Measurements from ENCODE around the gene PAQR7.
"Not testable (repeated sequence)": the region's sequence is repeated elsewhere in the genome, so short reads cannot be mapped to it uniquely, and the experiment has no call there.

The PAQR7 gene

GRCh38 chr1:25843483-25843882, 32.0 kb downstream of the PAQR7 start:
- DNase-seq: no peak

DNA sequence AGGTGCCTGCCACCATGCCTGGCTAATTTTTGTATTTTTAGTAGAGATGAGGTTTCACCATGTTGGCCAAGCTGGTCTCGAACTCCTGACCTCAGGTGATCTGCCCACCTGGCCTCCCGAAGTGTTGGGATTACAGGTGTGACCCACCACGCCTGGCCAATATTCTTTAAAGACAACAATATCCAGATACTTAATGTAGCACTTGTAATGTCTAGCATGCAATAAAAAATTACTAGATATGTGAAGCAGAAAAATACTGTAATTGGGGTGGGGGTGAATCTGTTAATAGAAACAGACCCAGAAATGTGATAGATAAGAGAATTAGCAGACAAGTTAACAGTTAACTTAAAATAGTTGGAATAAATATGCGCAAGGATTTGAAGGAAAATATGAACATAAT, 35.7 kb downstream of the PAQR7 start:
- DNase-seq: not testable (repeated sequence)

DNA sequence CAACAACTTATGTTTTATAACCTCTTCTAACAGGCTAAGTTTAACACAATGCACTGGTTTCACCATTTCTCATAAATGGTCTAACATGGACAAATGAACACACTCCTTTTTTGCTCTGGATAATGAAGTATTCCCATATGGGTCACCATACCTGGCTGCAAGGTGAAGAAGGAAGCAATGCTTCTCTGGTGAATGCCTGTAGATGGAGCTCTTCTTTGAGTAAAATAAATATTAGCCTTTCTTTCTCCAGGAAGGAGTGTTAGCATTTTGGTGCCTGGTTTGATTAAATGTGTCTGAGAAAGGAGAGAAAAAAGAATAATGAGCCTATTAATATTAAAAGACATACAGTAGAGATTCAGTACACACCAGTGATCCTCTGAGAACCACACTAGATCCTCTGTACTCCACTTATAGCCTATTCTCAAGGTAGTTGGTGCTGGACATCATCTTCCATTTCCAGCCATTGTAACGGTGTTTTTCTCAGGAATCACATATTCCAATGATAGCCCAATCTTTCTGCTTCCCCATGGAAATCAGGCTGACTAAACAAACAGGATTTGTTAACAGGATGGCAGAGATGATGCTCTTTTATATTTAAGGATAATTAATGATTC, 38.1 kb downstream of the PAQR7 start:
- no peak for DNase-seq

GRCh38 chr1:25836695-25837094, 38.8 kb downstream of the PAQR7 start:
- no peak for DNase-seq

DNA sequence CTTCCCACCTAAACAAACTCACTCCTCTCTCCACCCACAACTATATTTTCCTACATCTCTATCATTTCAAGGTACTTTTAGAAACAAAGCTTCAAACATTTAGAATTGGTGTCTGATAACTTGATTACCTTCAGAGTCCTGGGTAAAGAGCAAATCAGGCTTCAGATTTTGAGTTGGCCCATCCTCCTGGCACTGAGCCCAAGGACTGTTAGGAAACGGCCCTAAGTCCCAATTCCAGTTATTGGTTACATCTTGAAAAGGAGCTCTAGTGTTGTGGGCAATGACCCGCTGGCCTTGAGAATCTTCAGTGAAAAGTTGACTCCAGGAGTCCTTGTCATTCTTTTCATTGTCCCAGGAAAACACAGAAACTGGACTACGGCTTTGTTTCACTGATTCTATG, 40.6 kb downstream of the PAQR7 start:
- no peak for DNase-seq

DNA sequence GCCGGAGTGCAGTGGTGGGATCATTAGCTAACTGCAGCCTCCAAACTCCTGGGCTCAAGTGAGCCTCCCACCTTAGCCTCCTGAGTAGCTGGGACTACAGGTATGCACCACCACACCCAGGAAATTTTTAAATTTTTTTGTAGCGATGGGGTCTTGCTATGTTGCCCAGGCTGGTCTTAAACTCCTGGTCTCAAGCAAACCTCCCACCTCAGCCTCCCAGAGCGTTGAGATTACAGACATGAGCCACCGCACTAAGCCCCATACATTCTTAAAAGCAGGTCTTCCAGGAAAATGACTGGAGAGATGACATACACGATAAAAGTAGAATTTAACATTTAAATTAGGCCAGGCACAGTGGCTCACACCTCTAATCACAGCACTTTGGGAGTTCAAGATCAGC, 42.4 kb downstream of the PAQR7 start:
- DNase-seq: no peak

- DNase-seq: no peak
Observed at GRCh38 chr1:25832336-25833037, 43.0 kb downstream of the PAQR7 start.

- DNase-seq: no peak
Observed at GRCh38 chr1:25831569-25832196, 43.8 kb downstream of the PAQR7 start.

DNA sequence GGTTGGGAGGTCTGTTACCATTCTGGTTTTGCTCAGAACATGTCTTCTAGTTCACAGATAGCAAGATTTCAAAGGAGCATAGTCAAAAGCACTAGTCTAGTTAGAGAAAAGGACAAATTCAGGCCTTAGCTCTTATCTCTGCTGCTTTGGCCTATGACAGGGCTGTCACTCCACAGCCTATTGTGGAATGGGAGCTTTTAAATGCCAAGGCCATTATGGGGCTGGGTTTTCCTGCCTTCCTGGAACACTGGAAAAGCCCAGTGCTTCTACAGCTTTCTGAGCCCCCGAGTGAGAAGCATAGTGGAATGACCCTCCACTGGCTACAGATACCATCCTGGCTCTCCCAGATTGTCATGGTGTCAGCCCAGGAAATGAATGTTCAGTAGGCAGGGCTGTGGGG, 46.5 kb downstream of the PAQR7 start:
- DNase-seq: no peak

- DNase-seq: no peak
Observed at GRCh38 chr1:25828491-25828890, 47.0 kb downstream of the PAQR7 start.

- no peak for DNase-seq
Observed at GRCh38 chr1:25826571-25826970, 48.9 kb downstream of the PAQR7 start.

DNA sequence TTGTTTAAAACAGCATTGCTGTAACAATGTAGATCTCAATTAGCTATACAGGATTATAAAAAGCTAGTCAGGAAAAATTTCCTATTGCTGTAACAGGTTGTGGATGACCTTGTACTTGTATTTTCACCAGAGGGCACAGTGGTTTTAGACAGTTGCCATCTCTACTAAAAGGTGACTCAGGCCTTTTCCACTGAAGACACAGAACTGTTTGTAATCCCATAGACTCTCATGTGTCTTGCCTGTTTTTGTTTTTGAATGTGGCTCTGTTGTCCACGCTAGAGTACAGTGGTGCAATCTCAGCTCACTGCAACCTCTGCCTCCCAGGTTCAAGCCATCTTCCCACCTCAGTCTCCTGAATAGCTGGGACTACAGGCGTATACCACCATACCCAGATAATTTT, 49.9 kb downstream of the PAQR7 start:
- DNase-seq: no peak

DNA sequence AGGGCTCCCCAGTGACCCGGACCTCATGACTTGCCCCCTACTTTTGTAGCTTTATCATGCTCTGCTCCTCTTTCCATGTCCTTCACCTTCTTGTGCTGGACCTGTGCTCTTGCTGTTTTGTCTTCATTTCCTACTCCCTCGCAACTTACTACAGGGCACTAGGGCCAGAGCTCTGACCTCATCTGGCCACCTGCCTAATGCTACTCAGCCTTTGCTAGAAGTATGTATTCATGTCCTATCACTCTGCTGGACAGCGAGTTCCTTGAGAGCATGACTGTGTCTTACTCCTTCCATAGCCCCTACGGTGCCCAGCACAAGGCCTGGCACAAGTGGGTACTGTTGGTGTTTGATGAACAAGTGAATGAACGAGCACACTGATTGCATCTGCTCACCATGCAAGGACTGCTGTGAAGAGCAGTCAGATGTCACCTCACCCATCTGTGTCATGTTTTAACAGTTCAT, 53.8 kb downstream of the PAQR7 start:
- DNase-seq: no peak

- DNase-seq: no peak
Observed at GRCh38 chr1:25821112-25821476, 54.4 kb downstream of the PAQR7 start.

DNA sequence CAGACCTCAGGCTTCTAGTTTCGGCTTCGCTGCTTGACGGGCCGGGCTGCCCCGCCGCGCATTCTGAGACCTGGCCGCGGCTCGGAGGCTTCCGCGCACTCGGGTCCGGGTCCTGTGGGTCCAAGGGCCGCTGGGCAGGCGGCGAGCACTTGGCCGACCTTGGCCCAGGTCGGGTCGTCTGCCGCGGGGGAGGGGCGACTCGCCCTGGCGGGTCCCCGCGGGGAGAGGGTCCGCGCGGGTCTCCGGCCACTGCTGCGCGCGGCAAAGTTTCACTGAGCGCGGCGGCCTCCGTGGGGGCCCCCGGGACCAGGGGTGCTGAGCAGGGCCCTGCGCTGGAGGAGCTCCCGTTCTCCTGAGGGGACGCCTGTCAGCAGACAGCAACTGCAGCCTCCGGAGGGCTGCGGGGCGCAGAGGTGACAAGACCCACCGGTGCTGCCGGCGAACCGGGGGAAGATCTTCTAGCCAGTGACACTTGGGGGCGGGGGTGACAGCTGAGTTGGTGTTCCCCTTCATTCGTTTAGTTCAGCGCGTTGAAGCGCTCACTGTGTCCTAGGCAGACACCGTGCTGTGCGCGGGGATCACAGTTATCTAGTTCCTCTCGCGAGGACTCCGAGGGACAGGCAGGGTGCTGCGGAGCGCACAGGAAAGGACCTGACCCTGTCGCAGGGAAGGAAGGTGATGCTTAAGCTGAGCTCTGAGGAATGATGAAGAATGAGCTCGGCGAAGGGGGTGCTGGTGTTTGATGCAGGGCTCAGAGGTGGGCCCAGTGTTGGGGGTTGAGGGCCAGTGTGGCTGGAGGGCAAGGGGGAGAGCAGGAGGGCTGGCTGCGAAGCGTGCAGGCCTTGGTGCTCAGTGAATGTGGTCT, 55.0 kb downstream of the PAQR7 start:
- DNase-seq: peak; percentile 77

DNA sequence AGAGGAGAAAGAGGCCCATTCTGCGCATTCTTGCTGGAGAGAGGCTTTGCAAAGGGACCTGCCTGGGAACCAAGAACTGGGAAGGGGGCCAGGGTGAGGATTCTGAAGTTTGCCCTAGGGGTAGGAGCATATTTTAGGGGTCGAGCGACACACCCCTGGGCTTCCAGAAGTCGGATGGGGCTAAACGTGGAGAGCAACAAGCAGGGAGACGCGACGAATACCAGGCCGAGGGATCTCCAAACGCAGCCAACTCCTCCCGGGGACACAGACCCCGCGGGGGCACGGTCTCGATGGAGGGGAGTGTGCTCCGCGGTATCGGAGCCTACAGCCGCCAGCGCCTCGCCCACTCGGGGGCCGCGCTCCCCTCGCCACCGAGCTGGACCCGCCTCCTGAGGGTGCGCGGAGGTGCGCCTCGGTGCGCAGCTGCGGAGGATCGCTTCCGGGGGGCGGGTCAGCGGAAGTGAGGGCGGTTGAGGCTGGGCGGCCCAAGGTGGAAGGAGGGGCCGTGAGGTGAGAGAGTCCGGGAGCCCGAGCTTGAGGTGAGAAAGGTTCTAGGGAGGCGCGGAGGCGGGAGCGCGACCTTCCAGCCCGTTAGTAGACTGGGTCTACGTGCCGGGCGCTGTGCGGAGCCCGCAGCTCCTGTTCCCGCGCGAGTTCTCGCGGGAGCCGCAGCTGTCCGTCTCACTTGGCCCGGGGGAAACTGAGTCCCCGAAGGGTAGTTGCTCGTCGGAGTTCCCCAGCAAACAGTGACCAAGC, 55.8 kb downstream of the PAQR7 start, which contains the start of gene MTFR1L:
TSS of gene MTFR1L (plus strand) at position 464 of the 756 bp plus-strand sequence. CDS start 3,151 bp downstream, outside the sequence.
- DNase-seq: peak; percentile 96

DNA sequence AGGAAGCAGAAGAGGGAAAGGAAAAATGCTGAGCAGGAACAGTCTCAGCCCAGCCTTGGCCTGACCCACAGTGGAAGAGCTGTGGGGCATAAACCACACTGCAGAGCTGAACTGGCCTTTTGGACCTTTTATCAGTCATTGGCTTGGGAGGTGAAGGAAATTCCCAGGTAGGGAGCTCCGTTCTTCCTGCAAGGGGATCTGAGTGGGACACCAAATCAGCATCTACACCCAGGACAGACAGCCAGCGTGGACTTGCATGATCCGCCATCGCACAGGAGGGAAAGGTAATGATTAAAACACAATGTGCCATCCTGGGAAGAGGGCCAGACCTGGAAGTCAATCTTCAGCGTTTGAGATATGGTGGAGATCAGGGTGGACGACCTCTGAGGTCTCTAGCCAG, 56.9 kb downstream of the PAQR7 start:
- DNase-seq: no peak

DNA sequence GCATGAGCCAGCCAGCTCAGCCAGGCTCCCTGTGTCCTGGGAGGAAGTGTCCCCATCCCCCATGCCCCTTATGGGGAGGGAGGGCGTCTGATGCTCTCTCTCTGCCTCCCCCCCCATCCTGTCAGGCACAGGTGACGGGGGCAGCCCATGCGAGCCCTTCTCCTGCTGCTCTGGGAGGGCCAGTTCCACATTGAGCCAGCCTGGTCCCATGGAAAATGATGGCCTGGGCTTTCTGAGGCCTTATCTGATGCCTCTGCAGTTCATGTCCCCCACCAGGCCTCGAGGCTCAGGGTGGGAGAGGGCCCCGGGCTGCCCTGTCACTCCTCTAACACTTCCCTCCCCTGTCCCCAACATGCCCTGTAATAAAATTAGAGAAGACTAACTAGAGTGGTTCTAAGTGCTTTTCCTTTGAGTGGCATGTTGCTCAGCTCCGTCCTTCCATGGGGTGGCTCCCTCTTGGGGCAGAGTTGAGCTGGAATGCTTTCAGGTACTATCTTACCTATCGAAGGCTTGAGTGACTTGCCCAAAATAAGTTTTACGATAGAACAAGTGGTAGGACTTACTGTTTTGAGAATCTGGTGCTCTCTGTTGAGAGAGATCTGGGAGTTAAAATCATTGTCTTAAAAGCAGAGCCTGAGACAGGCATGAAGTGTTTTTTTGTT, 57.5 kb downstream of the PAQR7 start:
- DNase-seq: no peak

GRCh38 chr1:25816112-25816718, 59.3 kb downstream of the PAQR7 start:
- DNase-seq: no peak

DNA sequence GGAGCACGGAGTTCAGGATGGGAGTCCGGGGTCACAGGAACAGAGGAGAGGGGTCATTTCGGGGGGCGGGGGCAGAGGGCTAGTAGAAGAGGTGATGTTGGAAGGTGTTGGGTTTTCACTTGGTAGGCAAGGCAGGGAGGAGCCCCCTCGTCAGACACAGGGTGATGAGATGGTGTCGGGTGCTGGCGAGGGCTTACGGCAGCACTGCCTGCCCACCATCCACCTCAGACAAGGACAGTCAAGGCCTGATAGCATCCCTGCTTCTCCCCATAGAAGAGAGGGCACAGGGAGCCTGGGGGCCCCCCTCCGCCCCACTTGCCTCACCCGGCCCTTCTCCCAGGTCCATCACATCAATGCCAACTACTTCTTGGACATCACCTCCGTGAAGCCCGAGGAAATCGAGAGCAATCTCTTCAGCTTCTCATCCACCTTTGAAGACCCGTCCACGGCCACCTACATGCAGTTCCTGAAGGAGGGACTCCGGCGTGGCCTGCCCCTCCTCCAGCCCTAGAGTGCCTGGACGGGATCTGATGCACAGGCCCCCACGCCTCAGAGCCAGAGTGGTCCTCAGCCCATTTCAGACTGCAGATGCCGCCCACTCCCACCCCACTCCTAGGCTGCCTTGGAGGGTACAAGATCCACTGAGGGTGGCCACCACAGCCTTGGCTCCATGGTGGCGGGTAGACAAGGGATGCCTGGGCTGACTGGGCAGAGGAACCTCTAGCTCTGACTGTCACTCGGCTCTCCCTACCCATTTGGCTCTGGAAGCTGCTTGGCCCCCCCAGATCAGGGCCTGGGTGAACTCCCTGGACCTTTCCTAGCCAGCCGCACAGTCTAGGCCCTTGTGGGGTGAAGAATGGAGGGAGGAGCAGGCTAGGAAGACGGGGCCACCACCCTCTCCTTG, 60.0 kb downstream of the PAQR7 start:
- no peak for DNase-seq
